Measurements from ENCODE around the gene LILRA2.
"Not testable (repeated sequence)": the region's sequence is repeated elsewhere in the genome, so short reads cannot be mapped to it uniquely, and the experiment has no call there.

Gene LILRA2

DNA sequence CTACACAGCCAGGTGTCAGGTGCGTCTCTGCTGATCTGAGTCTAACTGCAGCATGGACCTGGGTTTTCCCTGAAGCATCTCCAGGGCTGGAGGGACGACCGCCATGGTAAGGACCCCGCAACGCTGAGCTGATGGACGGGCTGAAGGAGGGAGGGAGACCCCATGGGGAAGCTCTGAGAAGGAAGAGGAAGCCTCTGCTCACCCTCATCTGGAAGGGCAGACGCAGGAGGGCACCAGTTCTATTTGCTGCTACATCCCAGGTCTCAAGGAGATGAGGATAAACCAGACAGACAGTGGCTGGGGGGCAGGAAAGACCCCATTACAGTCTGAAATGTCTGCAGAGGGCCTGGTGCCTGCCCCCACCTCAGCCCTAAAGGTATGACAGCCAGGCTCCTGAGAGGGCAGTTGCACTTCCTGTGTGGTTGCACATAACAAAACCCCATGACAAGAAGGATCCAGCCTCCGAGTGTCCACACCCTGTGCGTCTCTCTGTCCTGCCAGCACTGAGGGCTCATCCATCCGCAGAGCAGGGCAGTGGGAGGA lies at the start of gene LILRA2:
Gene LILRA2, plus strand, starts transcription at position 461 of the 543 bp plus-strand sequence. CDS start 89 bp downstream, outside the sequence.
- DNase-seq = no peak

DNA sequence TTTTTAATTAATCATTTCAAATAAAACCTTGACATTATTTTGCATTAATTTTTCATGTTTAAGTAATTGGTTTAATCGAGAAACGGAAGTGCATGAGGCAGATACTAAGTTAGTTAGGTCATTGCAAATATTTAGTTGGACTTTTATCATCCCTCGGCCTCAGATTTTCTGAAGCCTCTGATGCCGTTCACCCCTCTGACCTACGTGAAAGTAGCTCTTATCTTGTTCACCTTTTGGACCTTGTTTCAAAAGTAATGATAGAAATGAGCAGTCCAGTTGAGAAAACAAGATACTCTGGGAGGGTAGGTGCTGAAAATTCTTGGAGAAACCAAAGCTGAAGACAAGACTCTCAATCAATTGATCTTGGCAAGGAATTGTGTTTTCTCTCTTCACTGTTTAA lies 48.0 kb upstream of the LILRA2 start:
- DNase-seq = no peak

DNA sequence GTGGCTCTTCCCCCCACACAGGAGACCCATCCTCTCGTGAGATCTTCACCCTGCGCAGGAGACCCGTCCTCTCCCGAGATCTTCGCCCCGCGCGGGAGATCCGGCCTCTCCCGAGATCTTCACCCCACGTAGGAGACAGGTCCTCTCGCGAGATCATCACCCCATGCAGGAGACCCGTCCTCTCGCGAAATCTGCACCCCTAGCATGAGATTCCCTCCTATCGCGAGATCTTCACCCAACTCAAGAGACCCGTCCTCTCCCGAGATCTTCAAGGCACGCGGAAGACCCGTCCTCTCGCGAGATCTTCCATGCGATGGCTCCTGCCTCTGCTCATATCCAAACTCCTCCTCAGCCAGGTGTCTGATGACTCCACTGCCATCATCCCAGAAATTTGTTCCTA lies 46.6 kb upstream of the LILRA2 start:
- no peak for DNase-seq

DNA sequence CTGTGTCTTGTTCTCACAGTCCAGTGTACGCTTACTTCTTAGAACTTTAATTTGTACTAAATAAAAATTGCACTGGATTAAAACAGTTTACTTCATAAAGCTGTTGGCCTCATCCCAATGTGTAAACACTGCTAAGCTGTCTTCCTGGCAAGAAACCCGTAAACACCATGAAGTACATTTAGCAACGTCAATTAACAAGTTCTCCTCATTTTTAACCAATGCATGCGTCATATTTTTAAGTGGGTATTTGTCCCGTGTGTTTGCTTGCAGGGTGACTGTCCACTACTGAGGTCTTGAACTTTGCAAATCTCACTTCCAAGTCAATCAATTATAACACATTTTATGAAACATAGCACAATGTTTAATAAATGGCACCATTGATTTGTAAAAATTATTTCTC lies 42.7 kb upstream of the LILRA2 start:
- DNase-seq = no peak

- DNase-seq = no peak
Observed at GRCh38 chr19:54532528-54532927, 41.1 kb upstream of the LILRA2 start.

GRCh38 chr19:54533476-54533875 lies 40.1 kb upstream of the LILRA2 start:
- no peak for DNase-seq

- DNase-seq = no peak
Observed at GRCh38 chr19:54534156-54534555, 39.4 kb upstream of the LILRA2 start.

GRCh38 chr19:54535601-54536000 lies 38.0 kb upstream of the LILRA2 start:
- no peak for DNase-seq

- DNase-seq = no peak
Observed at GRCh38 chr19:54536956-54537355, 36.6 kb upstream of the LILRA2 start.

- no peak for DNase-seq
Observed at GRCh38 chr19:54541712-54542111, 31.9 kb upstream of the LILRA2 start.

GRCh38 chr19:54548806-54549205 lies 24.8 kb upstream of the LILRA2 start:
- DNase-seq = no peak

- DNase-seq = no peak
Observed at GRCh38 chr19:54549224-54549623, 24.4 kb upstream of the LILRA2 start.

- DNase-seq = no peak
Observed at GRCh38 chr19:54551293-54551692, 22.3 kb upstream of the LILRA2 start.

- no peak for DNase-seq
Observed at GRCh38 chr19:54551950-54552912, 21.4 kb upstream of the LILRA2 start.

GRCh38 chr19:54552913-54553310 lies 20.7 kb upstream of the LILRA2 start:
- DNase-seq = no peak

- no peak for DNase-seq
Observed at GRCh38 chr19:54554006-54554405, 19.6 kb upstream of the LILRA2 start.

GRCh38 chr19:54554896-54555295 lies 18.7 kb upstream of the LILRA2 start:
- DNase-seq = no peak

GRCh38 chr19:54556194-54556593 lies 17.4 kb upstream of the LILRA2 start:
- DNase-seq = no peak

- no peak for DNase-seq
Observed at GRCh38 chr19:54558339-54558738, 15.3 kb upstream of the LILRA2 start.

DNA sequence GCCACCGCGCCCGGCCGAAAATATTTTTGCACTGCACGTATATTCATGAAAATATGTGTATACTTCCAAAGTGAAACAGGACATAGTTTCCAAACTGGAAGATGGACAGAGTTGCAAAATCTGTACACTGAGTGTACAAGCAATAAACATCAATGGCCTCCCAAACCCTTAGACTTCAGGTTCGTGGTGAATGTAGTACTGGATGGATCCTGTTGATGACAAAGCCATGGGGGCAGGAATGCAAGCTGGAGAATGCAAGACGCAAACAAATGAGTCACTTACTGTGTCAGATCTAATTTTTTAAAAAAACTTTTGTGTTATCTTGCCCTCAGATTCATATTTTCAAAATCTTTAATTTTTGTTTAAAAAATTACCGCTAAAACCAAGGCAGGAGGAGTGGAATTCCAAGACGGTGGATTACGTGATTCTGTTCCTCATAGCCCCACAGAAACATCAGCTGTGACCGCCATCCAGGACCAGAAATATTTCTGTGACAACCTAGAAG lies 12.7 kb upstream of the LILRA2 start:
- DNase-seq = no peak

DNA sequence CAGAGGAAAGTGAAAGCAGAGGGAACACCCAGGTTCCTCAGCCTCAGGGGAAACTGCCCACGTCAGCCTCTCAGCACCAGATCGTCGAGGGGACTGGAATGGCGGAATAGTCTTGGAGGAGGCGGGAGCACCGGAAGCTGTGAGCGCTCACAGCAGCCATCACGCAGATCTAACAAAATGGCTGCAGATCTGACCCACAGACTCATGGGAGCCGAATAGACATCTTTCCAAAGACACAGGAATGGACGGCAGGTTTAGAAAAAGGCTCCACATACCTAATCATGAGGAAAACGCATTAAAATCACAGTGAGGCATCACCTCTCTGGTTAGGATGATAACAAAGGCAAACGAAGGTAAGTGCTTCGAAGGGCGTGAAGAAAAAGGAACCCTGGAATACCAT lies 11.8 kb upstream of the LILRA2 start:
- DNase-seq = no peak

DNA sequence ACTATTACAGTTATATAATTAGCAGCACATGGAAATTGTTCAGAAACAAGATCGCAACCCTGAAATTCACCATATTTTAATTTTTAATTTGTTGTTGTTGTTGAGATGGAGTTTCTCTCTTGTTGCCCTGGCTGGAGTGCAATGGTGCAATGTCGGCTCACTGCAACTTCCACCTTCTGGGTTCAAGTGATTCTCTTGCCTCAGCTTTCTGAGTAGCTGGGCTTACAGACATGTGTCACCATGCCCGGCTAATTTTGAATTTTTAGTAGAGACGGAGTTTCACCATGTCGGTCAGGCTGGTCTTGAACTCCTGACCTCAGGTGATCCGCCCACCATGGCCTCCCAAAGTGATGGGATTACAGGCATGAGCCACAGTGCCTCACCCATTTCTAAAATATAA lies 10.4 kb upstream of the LILRA2 start:
- DNase-seq = not testable (repeated sequence)

GRCh38 chr19:54570316-54570715 lies 3.3 kb upstream of the LILRA2 start:
- DNase-seq = no peak

All from NCI-H345 (cell line).